ENCODE results near the gene ATP1B1. TPM values are rescaled to one million over a fixed set of nuclear protein-coding genes. Genes with fewer than 3 reads are reported as not detected.
"Not testable (repeated sequence)": the region's sequence is repeated elsewhere in the genome, so short reads cannot be mapped to it uniquely, and the experiment has no call there.

Gene ATP1B1
- polyA plus RNA-seq, 1 donor = 16.1 TPM

- DNase-seq (ENCODE audit: low read depth) = no peak
Measured at GRCh38 chr1:169115891-169116585, 9.5 kb downstream of the ATP1B1 start.

- DNase-seq (ENCODE audit: low read depth) = no peak
Measured at GRCh38 chr1:169117014-169117413, 10.5 kb downstream of the ATP1B1 start.

- no peak for DNase-seq (ENCODE audit: low read depth)
Measured at GRCh38 chr1:169117599-169117998, 11.1 kb downstream of the ATP1B1 start.

DNA sequence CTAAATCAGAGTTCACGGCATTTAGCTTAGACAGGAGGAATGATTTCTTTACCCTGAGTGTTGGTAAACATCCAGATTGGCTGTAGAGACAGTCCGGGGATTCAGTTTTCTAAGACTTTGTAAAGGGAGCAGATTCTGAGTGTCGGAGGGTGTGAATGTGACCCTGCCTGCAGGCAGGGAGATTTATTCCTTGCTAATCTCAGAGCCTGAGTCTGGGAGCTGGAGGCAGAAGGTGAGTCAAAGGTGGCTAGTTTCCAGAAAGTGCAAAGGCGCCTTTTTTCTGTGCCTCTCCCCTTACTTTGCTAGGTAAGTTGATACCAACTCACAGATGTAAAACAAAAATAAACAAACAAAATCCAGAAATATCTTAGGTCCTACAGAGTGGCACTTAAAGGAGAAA is 11.7 kb downstream of the ATP1B1 start:
- no peak for DNase-seq (ENCODE audit: low read depth)

GRCh38 chr1:169119405-169119804 is 12.9 kb downstream of the ATP1B1 start:
- no peak for DNase-seq (ENCODE audit: low read depth)

DNA sequence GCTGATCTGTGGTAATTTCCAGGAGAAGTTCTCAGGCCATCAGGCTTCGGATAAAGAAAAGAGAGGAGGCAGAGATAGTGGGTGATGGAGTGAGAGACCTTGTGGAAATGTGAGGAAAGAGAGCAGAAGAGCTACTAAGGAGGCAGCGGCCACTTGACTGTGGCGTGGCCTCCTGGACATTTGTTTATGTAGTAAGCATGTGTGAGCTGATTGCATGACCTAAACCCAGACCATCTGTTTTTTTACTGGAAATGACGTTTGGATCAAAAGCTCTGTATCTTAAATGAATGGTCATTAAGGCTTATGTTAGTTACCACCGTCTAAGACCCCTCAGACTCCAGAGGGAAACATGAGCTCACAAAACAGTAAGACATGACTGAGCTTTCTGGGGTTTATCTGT is 13.6 kb downstream of the ATP1B1 start:
- DNase-seq (ENCODE audit: low read depth) = no peak

DNA sequence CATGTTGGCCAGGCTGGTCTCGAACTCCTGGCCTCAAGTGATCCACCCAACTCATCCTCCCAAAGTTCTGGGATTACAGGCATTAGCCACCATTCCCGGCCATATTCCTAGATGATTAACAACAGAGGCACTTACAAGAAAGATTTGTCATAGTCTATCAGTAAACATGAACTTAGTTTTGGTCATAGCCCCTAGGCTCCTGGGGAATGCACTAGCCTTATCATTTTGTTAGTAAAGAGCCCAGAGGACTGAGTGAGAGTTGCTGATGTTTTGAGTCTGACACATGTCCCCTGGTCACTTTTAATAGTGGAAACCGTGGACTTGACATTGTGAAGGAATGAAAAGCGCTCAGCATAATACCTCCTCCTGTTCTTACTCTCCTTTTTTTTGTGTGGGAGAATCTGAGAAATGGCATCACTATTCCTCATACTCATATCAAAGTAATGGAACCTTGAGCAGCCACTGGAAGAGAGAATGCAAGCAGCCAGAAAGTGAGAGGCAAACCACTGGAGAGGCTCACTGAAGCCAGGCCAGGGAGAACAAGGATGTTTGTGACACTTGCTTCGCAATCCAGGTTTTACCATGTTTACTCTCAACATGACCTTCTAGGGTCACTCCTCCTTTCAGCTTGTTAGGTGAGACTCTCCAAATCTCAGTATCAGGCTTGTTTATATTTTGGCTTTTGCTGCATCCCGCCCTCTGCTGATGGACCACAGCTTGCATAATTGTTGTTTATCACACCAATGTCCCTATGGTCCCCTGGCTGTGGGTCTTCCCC is 14.8 kb downstream of the ATP1B1 start:
- no peak for DNase-seq (ENCODE audit: low read depth)

GRCh38 chr1:169122976-169123375 is 16.5 kb downstream of the ATP1B1 start:
- no peak for DNase-seq (ENCODE audit: low read depth)

DNA sequence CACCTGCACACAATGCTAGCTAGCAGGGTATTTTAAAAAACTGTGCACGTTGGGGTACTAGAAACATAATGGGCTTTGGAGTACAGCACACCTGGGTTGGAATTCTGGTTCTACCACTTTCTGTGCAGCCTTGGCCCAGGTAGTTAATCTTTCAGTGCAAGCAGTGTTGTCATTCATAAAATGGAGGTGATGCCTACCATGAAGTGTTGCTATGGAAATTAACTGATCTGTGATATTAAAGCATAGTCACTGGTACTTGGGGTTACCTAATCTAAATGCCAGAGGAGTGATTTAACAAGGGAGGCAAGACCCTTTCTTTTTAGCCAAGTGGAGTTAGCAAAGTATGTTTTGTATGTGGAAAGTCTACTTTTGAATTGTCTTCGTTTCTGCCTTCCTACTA is 18.0 kb downstream of the ATP1B1 start:
- DNase-seq (ENCODE audit: low read depth) = no peak

DNA sequence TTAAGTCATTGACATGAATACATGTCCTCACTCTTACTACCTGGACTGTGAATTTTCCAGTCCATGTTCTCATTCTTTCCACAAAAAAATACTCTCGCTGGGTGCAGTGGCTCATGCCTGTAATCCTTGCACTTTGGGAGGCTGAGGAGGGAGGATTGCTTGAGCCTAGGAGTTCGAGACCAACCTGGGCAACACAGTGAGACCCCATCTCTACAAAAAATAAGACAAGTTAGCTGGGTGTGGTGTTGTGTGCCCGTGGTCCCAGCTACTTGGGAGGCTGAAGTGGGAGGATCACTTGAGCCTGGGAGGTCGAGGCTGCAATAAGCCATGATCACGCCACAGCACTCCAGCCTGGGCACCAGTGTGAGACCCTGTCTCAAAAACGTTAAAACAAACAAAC is 19.1 kb downstream of the ATP1B1 start:
- not testable (repeated sequence) for DNase-seq (ENCODE audit: low read depth)

DNA sequence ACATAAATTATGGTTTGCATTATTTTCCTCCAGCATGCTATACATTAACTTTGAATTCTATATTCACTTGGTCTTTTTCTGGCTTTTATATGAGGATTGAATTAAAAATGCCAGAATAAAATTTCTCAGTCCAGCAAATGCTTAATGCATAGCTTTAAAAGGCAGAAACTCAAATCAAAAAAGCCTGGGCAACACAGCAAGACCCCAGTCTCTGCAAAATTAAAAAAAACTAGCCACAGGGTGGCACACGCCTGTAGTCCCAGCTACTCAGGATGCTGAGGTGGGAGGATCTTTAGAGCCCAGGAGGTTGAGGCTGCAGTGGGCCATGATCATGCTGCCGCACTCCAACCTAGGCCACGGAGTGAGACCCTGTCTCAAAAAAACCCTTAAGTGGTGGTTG is 19.8 kb downstream of the ATP1B1 start:
- DNase-seq (ENCODE audit: low read depth) = no peak

DNA sequence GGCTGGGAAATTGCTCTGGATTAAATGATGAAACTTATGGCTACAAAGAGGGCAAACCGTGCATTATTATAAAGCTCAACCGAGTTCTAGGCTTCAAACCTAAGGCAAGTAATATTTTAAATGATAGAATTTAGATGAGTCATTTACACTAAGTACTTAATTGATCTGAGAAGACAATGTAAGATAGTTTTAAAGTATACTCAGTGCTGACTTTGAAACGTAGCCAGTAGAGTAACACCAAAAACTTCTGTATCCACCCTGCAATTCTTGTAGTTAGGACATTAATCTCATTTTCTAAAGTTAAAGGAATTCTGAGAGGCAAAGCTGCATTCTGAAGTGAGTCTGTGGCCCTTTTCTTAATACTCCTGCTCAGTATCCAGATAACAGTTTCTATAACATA is 20.8 kb downstream of the ATP1B1 start:
- DNase-seq (ENCODE audit: low read depth) = no peak

- no peak for DNase-seq (ENCODE audit: low read depth)
Measured at GRCh38 chr1:169128562-169128961, 22.1 kb downstream of the ATP1B1 start.

DNA sequence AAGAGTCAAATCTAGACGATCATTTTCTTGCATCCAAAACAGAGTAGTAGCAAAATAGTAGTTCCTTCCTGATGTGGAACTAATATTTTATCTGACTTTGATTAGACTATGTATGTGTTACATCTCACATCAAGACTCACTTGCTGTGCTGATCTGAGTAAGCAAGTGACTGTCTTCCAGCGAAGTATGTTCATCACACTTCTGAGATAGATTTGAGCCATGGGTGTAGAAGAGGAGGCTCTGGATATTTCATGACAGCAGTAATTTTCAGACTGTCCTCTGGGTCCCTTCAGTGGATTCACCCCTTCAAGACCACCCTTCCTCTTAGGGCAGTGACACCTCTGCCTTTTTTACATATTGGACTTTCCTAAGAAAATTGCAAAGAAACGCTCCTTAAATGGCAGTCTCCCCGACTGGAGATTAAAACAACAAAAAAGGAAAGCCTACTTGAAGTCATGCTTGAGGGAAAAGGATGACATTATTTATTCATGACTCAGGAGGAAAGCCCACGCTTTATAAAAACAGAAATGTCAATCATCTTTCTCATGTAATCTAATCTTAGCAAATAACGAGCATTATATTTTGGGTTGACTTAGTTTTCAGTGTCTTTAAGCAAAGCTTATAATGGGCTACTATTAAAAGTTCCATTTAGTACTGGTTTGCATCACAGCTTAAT is 22.8 kb downstream of the ATP1B1 start:
- no peak for DNase-seq (ENCODE audit: low read depth)

DNA sequence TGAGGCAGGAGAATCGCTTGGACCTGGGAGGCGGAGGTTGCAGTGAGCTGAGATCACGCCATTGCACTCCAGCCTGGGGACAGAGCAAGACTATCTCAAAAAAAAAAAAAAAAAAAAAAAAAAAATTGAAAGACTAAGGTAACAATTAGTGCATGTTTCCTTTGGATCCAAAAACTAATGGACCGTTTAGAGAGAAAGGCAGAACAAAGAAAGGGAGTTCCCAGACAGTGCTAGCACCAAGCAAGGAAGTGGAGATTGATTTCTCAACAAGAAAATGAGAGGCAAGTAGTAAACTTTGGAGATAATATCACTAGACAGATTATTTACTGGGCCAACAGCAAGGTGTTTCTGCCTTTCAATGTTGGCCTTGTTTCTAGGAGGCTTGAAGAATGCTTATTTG is 24.2 kb downstream of the ATP1B1 start:
- no peak for DNase-seq (ENCODE audit: low read depth)

- no peak for DNase-seq (ENCODE audit: low read depth)
Measured at GRCh38 chr1:169132512-169133227, 26.2 kb downstream of the ATP1B1 start.

DNA sequence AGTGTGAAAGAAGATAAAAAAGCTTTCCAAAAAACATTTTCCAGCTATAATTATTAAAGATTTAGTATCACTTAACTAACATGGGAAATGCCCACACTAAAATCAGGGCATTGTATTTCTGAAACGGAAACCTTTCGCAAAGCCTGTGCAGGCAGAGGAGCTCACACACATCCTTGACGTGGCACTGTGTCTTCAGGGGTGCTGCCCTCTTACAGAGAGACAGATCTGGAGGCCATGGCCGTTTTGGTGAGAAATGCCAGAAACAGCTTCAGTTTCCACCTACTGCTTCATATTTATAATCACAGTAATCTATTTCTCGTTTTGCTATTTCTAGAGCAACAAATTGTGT is 26.7 kb downstream of the ATP1B1 start:
- DNase-seq (ENCODE audit: low read depth) = no peak

- DNase-seq (ENCODE audit: low read depth) = no peak
Measured at GRCh38 chr1:169133801-169134502, 27.5 kb downstream of the ATP1B1 start.

DNA sequence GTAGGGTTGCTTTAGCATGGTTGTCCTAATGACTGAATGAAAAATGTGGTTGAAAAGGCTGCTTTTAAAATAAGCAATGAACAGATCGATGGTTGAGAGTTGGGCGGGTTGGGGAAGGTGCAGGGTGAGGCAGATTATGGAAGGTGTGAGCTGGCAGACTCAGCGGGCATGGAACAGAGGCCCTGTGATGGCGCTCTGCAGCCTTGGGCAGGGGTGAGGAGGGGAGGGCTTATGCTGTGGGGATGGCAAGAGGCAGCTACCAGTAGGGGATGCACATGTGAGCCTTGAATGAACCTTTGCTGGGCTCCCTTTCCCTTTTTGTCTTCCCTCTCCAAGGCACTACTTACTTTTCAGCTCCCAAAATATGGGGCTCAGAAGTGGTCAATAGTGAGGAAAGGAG is 30.9 kb downstream of the ATP1B1 start:
- DNase-seq (ENCODE audit: low read depth) = no peak

GRCh38 chr1:169138866-169139670 is 32.6 kb downstream of the ATP1B1 start:
- no peak for DNase-seq (ENCODE audit: low read depth)

DNA sequence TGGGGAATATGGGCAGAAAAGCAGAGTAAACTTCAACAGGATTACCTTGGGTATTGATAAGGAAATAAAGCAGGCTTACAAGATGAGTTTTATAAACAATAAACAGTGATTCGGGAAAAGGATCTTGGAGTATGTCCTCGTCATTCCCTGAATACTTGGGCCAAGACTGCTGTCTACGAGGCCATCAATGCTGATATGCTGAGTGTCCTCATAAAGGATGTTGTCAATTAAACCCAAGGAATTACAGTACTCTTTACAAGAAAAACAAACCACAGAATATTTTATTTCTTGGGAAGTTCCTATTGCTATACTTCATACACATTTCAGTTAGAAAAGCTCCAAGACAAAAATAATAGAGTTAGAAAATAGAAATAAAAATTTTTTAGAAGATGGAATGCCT is 34.9 kb downstream of the ATP1B1 start:
- no peak for DNase-seq (ENCODE audit: low read depth)

Measured in forelimb muscle (tissue), 1 donor.